ENCODE results near the gene FANCE. TPM values are rescaled to one million over a fixed set of nuclear protein-coding genes. Genes with fewer than 3 reads are reported as not detected.

Gene FANCE
- total and polyA plus RNA-seq, 5 experiments from 2014 or later, result 3.2 to 9.3 (median 5.5) TPM

DNA sequence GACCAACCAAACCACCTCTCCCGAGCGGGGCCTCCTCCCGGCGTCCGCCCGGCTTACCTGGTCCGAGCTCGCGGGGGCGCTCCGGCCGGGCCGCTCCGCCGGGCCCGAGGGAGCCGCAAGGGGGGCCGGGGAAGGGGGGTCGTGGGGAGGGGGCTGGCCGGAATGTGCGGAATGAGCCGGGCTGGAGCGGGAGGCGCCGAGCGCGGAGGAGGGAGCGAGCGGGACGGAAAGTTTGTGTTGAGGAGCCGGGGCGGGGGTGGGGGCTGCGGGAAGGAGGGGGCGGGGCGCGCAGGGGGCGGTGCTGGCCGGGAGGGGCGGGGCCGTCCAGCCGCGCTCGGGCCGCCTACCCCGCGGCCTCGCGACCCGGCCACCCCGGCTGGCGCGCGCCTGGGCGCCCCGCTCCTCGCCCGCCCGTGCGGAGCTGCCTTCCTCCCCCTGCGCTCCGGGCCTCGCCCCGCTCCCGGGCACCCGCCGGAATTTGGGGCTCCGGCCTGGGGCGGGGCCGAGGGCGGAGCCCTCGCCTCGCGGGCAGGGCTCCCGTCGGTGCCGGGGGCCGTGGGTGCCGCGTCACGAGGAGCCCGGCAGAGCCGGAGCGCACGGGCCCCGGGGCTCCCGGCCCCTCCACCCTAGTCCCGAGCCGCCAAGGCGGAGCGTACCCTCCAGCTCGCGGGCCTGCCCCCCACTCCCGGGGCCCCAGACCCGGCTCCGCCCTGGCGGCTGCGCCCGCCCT lies 44.9 kb downstream of the FANCE start, which contains the start of gene TEAD3:
TEAD3 (minus strand) TSS at position 239 of the 730 bp plus-strand sequence.
- DNase-seq, result peak in 9 of 10 donors; percentile 10 to 57 (median 47)
- POLR2A ChIA-PET, result interaction anchor here (0.6 to 2.7 kb wide), 7 partner anchors 10 to 240 kb away, joined by 3 to 15 read pairs (median 3); partner anchors contain the start of gene RPL10A

DNA sequence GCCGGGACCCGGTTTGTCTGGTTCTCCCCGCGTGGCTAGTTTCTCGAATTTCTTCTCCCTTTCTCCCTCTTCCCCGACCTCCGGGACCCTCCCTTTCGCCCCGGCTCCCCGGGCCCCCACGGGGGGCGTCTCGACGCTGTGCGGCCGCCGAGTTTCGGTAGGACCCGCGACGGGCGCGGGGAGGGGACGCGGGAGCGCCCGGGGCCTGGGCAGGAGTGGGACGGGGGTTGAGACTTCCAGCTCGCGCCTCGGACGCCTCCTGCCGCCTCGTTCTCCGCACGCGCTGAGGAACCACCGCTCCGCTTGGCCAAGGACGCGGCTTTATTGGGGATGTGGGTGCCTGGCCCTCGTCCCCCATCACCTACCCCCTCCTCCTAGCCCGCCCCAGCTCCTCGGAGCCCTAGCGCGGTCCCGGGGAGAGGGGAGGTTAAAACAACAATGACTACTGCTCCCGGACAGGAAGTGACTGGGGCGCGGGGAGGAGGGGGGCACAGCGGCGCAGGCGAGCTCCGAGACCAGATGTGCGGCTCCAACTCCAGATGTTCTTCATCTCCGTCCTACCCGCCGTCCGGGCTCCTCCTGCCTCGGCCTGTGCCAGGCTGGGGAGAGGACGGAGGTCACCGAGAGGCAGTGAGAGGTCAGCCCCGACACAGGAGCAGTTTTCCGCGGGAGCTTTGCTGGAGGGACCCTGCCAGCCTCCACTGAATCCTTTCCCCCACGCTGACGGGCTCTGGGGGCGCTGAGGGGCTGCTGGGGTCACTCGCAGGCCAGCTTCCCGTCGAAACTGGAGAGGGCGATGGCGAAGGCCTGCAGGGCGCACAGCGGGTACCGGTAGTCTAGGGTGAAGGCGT lies 45.7 kb downstream of the FANCE start:
- H3K4me3 Mint-ChIP-seq, result peak overlapping the region; percentile 70 to 89 (median 80)
- peak overlapping the region in 2 of 10 donors; percentile 41 to 79 for H3K27ac Mint-ChIP-seq
- peaks cover 10 to 37% (median 15%) of the 10 kb centered on the region in 5 donors for H3K27me3 Mint-ChIP-seq
- peaks cover 12 to 28% (median 19%) of the 10 kb centered on the region in 4 donors for H3K4me1 Mint-ChIP-seq
- ATAC-seq (peak; percentile 44 to 52), DNase-seq (peak in 8 of 10 donors; percentile 15 to 69 (median 36))
- no peaks in the 10 kb centered on the region for H3K36me3 Mint-ChIP-seq
- POLR2A ChIA-PET, result interaction anchor here (0.6 to 2.7 kb wide), 8 partner anchors 8 to 104 kb away, joined by 3 to 15 read pairs (median 3); partner anchors contain the start of gene RPL10A
- peaks cover 0 to 2% (median 0%) of the 10 kb centered on the region in 9 donors for H3K9me3 Mint-ChIP-seq

More for the DNA sequence above, 44.9 kb downstream of the FANCE start, which contains the start of gene TEAD3:
- Mint-ChIP-seq H3K4me3 (peak within 1 kb of the TSS; percentile 70 to 89 (median 80)), H3K9me3 (peaks cover 0 to 2% (median 0%) of the 10 kb centered on the region in 9 donors), H3K36me3 (no peaks in the 10 kb centered on the region), H3K27me3 (peaks cover 10 to 34% (median 15%) of the 10 kb centered on the region in 5 donors), H3K27ac (peak within 1 kb of the TSS in 2 of 10 donors; percentile 20 to 79), H3K4me1 (peaks cover 14 to 32% (median 21%) of the 10 kb centered on the region in 4 donors)
- ATAC-seq, result peak; percentile 65 to 77

DNA sequence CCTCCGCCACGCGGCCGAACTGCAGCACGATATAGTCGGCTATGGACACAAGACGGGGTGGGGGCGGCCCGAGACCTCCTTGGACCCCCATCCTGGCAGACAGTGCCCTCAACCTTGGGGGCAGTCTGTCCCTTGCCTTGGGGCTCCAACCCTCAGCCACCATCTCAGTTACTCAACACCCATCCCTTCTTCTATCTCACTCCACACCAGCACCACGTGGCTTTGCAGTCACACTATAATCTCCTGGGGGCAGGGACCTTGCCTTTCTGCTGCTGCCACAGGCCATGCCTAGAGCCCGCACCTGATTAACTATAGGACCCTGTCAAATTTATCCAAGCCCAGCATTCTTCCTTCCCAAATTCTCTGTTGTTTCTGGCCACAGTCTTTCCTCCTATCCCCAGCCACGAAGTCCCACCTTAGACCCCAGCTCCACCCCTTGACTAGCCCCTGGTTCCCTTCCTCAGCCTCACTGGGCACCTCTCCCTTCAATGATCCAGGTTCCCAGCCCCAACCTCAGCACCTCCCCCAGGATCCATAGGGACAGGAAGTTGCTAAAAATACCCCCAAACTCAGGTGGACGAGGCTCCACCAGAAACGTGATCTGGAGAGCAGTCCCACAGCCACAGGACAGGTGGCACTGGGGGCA lies 46.4 kb downstream of the FANCE start:
- POLR2A ChIA-PET, result interaction anchor here (1.2 to 2.7 kb wide), 3 partner anchors 24 to 104 kb away, joined by 3 to 15 read pairs (median 3); partner anchors contain the start of gene RPL10A
- Mint-ChIP-seq H3K27me3 (peaks cover 10 to 37% (median 15%) of the 10 kb centered on the region in 5 donors), H3K9me3 (peaks cover 0 to 2% (median 0%) of the 10 kb centered on the region in 9 donors), H3K27ac (peak overlapping the region in 6 of 10 donors; percentile 20 to 86 (median 76)), H3K4me3 (peak overlapping the region; percentile 70 to 89 (median 80)), H3K4me1 (peaks cover 8 to 25% (median 18%) of the 10 kb centered on the region in 4 donors), H3K36me3 (no peaks in the 10 kb centered on the region)
- ATAC-seq (no peak), DNase-seq (no peak)

DNA sequence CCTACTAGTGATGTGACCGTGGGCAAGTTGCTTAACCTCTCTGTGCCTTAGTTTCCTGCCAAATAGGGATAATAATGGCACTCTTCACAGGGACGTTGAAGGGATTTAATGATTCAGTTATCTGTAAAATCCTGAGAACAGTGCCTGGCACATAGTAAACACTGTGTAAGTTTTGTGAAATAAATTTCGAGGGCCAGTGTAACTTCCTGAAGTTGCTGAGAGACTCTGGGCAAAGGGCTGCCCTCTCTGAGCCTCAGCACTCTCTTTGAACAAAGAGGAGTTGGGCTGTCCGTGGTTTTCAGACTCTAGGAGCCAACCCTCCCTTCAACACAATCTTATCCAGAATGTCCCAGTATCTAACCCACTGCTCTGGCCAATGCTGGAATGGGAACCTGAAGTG lies 47.2 kb downstream of the FANCE start:
- no peak for DNase-seq
- ATAC-seq, result no peak
- Mint-ChIP-seq H3K4me1 (peaks cover 8 to 19% (median 14%) of the 10 kb centered on the region in 4 donors), H3K9me3 (peaks cover 0 to 2% (median 0%) of the 10 kb centered on the region in 9 donors), H3K4me3 (peak overlapping the region in 2 of 10 donors; percentile 24 to 89), H3K27me3 (peaks cover 10 to 37% (median 15%) of the 10 kb centered on the region in 5 donors), H3K36me3 (no peaks in the 10 kb centered on the region), H3K27ac (no peak overlapping the region)
- POLR2A ChIA-PET, result no interaction called here

DNA sequence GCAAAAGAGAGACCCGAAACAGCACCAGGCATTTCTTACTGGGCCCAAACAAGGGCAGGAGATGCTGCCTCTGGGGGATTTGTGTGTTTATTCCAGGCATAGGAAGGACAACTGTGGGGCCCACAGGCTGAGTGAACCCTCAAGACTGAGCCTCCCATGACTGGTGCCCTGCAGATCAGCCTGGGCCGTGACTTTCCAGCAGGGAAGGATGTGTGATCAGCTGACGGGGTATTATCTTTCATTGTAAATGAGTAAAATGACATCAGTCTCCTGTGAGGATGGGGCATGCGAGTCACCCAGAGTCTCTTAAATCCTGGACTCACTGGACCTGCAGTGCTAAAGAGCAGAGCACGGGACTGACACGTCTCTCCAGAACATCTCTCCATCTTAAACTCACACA lies 48.6 kb downstream of the FANCE start:
- POLR2A ChIA-PET, result no interaction called here
- ATAC-seq, result no peak
- Mint-ChIP-seq H3K36me3 (no peaks in the 10 kb centered on the region), H3K27me3 (peaks cover 10 to 37% (median 15%) of the 10 kb centered on the region in 5 donors), H3K9me3 (peaks cover 0 to 2% (median 0%) of the 10 kb centered on the region in 9 donors), H3K4me3 (no peak overlapping the region), H3K4me1 (peaks cover 5 to 13% (median 10%) of the 10 kb centered on the region in 4 donors), H3K27ac (no peak overlapping the region)
- no peak for DNase-seq

DNA sequence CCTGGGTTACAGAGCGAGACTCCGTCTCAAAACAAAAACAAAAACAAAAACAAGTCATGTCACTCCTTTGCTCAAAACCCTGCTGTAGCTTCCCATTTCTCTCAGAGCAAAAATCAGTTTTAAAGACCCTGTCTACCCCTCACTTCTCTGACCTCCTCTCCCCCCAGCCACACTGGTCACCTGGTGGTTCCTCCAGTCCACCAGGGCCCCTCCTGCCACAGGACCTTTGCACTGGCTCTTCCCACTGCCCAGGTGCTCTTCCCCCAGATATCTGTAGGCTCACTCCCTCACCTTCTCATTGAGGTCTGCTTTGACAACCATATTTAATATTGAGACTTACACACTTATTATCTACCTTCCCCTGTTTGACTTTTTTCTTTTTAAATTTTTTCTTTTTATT lies 49.6 kb downstream of the FANCE start:
- Mint-ChIP-seq H3K4me1 (peaks cover 5 to 13% (median 9%) of the 10 kb centered on the region in 4 donors), H3K36me3 (no peaks in the 10 kb centered on the region), H3K4me3 (no peak overlapping the region), H3K27me3 (peaks cover 10 to 37% (median 15%) of the 10 kb centered on the region in 5 donors), H3K9me3 (peaks cover 0 to 2% (median 0%) of the 10 kb centered on the region in 9 donors), H3K27ac (no peak overlapping the region)
- DNase-seq (no peak), ATAC-seq (no peak)
- POLR2A ChIA-PET, result no interaction called here

DNA sequence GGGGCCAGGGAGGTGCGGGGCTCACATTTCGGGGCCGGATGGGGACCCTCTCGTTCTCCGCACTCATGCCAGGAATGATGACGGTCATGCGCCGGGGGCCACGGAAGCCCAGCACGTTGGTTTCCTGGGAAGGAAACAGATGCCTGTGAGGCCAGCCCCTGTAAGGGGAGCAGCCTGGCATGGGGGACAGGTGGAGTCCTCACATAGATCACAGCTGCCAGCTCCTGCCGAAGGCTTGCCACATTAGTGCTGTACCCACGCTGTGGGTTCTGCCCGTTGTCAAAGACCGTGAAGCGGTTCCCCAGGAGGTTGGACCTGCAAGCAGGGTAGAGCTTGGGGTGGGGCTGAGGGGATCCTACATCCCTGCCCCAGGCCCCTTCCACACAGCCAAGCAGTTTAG lies 51.4 kb downstream of the FANCE start:
- ATAC-seq, result no peak
- POLR2A ChIA-PET, result no interaction called here

DNA sequence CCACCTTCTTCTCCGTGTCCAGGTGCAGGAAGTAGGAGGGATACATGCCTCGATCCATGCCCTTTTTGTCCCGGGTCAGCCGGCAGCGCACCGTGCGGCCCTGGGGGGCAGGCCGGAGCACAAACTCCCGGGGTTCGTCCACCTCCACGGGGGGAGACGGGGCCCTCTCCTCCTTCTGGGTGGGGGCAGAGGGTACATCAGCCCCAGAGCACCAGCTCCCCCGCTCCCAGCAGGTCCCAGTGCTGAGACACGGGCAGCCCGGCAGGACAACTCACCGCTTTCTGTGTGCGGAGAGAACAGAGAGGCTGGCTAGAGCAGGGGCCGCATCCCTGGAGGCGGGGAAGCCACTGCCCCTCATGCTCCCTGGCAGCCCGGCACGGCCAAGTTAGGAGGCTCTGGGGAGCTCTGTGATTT lies 53.9 kb downstream of the FANCE start:
- H3K9me3 Mint-ChIP-seq, result no peaks in the 10 kb centered on the region

More for the DNA sequence above, 51.4 kb downstream of the FANCE start:
- H3K9me3 Mint-ChIP-seq, result peaks cover 0 to under 1% (median 0%) of the 10 kb centered on the region in 9 donors
- DNase-seq, result no peak
- no peaks in the 10 kb centered on the region for H3K36me3 Mint-ChIP-seq
- H3K4me1 Mint-ChIP-seq, result peaks cover 2 to 5% (median 4%) of the 10 kb centered on the region in 4 donors
- no peak overlapping the region for H3K4me3 Mint-ChIP-seq
- H3K27me3 Mint-ChIP-seq, result peaks cover 9 to 35% (median 16%) of the 10 kb centered on the region in 5 donors
- H3K27ac Mint-ChIP-seq, result no peak overlapping the region

DNA sequence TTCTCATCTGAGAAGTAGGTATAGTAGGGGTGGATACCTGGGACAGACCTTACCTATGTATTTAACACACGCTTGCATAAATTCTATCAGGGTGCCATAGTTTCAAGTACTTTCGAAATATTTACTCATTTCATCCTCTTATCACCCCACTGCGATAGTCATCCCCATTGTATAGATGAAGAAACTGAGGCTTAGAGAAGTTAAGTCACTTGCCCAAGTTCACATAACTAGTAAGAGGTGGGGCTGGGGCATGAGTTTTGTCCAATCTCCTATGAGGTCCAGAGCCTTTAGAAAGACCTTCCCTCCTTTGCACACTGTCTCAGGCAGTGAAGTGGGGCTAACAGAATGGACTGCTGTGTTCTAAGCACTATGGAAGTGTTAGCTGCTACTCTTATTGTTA lies 54.4 kb downstream of the FANCE start:
- H3K27me3 Mint-ChIP-seq, result peaks cover 7 to 36% (median 28%) of the 10 kb centered on the region in 5 donors
- H3K9me3 Mint-ChIP-seq, result no peaks in the 10 kb centered on the region
- no peaks in the 10 kb centered on the region for H3K36me3 Mint-ChIP-seq
- POLR2A ChIA-PET, result interaction anchor here (0.7 to 1.5 kb wide), 2 partner anchors 27 to 114 kb away, joined by 4 read pairs; no protein-coding TSS in a partner anchor
- H3K4me3 Mint-ChIP-seq, result no peak overlapping the region
- ATAC-seq (no peak), DNase-seq (no peak)
- no peak overlapping the region for H3K27ac Mint-ChIP-seq
- peaks cover 0 to 6% (median 3%) of the 10 kb centered on the region in 4 donors for H3K4me1 Mint-ChIP-seq

More for the DNA sequence above, 53.9 kb downstream of the FANCE start:
- POLR2A ChIA-PET, result interaction anchor here (1.5 kb wide), 1 partner anchor 28 kb away, joined by 4 read pairs; no protein-coding TSS in a partner anchor
- Mint-ChIP-seq H3K27ac (no peak overlapping the region), H3K4me3 (no peak overlapping the region), H3K36me3 (no peaks in the 10 kb centered on the region), H3K27me3 (peaks cover 6 to 36% (median 24%) of the 10 kb centered on the region in 5 donors), H3K4me1 (peaks cover 0 to 6% (median under 1%) of the 10 kb centered on the region in 4 donors)
- ATAC-seq, result no peak
- no peak for DNase-seq

DNA sequence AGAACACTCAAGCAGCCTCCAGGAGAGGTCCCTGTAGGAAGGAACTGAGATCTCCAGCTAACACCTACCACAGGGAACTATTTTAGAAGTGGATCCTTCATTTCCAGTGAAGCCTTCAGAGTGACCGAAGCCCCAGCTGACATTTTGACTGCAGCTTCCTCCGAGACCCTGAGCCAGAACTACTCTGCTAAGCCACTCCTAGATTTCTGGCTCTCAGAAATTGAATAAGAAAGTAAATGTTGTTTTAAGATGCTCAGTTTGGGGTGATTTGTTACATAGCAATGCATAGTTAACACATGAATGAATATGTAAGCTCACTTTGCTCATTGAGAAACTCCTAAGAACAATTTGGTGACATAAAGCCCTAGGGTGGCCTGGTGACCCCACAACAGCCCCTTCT lies 55.1 kb downstream of the FANCE start:
- Mint-ChIP-seq H3K9me3 (no peaks in the 10 kb centered on the region), H3K4me3 (no peak overlapping the region), H3K36me3 (no peaks in the 10 kb centered on the region), H3K4me1 (peaks cover 2 to 6% (median 4%) of the 10 kb centered on the region in 4 donors), H3K27me3 (peaks cover 5 to 30% (median 25%) of the 10 kb centered on the region in 5 donors), H3K27ac (no peak overlapping the region)
- DNase-seq (no peak), ATAC-seq (no peak)
- POLR2A ChIA-PET, result interaction anchor here (0.7 kb wide), 1 partner anchor 113 kb away, joined by 4 read pairs; no protein-coding TSS in a partner anchor

DNA sequence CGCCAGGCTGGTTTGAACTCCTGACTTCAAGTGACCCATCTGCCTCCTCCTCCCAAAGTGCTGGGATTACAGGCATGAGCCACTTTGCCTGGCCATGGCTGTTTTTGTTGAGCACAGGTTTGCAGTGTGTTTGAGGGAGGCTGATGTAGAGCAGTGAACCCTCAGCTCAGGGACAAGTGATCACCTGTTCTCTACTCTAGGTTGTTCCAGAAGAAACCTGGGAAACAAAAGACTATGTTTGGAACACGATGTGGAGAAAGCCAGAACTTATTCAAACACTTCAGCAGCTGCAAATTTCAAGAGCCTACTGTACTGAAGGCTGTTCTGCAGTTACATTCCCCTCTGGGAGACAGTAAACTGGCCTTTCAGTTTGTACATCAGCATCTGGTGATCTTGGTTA lies 55.9 kb downstream of the FANCE start:
- Mint-ChIP-seq H3K27me3 (peaks cover 5 to 29% (median 24%) of the 10 kb centered on the region in 5 donors), H3K27ac (no peak overlapping the region), H3K36me3 (no peaks in the 10 kb centered on the region), H3K4me1 (peaks cover 2 to 6% (median 5%) of the 10 kb centered on the region in 4 donors), H3K4me3 (no peak overlapping the region), H3K9me3 (no peaks in the 10 kb centered on the region)
- DNase-seq, result no peak
- POLR2A ChIA-PET, result interaction anchor here (0.5 kb wide), 1 partner anchor 29 kb away, joined by 3 read pairs; no protein-coding TSS in a partner anchor
- ATAC-seq, result no peak

Data from naive thymus-derived CD8-positive, alpha-beta T cell (primary cell).